GM21825 (cell line): Measurements from ENCODE around the gene SLC22A17.

Experiments
- ATAC-seq: cut with Tn5 transposase; IDR thresholded peaks from one replicate; pipeline ENCODE4 v1.9.1; 2021; ENCODE audit warnings: mild to moderate bottlenecking, moderate library complexity; ENCODE audit not compliant: unreplicated experiment

Gene SLC22A17

GRCh38 chr14:23364164-23365035 is 11.7 kb upstream of the SLC22A17 start:
- no peak for ATAC-seq

GRCh38 chr14:23362200-23362599 is 9.5 kb upstream of the SLC22A17 start:
- ATAC-seq = no peak

GRCh38 chr14:23361763-23362162 is 9.1 kb upstream of the SLC22A17 start:
- no peak for ATAC-seq

- ATAC-seq = no peak
Measured at GRCh38 chr14:23361320-23361719, 8.6 kb upstream of the SLC22A17 start.

GRCh38 chr14:23360496-23360895 is 7.8 kb upstream of the SLC22A17 start:
- ATAC-seq = no peak

- no peak for ATAC-seq
Measured at GRCh38 chr14:23359722-23360447, 7.2 kb upstream of the SLC22A17 start.

- ATAC-seq = no peak
Measured at GRCh38 chr14:23359167-23359626, 6.5 kb upstream of the SLC22A17 start.

GRCh38 chr14:23358553-23359166 is 6.0 kb upstream of the SLC22A17 start:
- no peak for ATAC-seq

- no peak for ATAC-seq
Measured at GRCh38 chr14:23358042-23358441, 5.4 kb upstream of the SLC22A17 start.

- ATAC-seq = no peak
Measured at GRCh38 chr14:23357261-23357660, 4.6 kb upstream of the SLC22A17 start.

GRCh38 chr14:23356662-23357061 is 4.0 kb upstream of the SLC22A17 start:
- ATAC-seq = no peak

- ATAC-seq = no peak
Measured at GRCh38 chr14:23355871-23356435, 3.3 kb upstream of the SLC22A17 start.

- no peak for ATAC-seq
Measured at GRCh38 chr14:23354990-23355389, 2.3 kb upstream of the SLC22A17 start.

- ATAC-seq = no peak
Measured at GRCh38 chr14:23353433-23353780, 720 bp upstream of the SLC22A17 start.

GRCh38 chr14:23351681-23352505 is 794 bp downstream of the SLC22A17 start:
- ATAC-seq = no peak

- ATAC-seq = no peak
Measured at GRCh38 chr14:23349156-23349845, 3.4 kb downstream of the SLC22A17 start.

GRCh38 chr14:23348297-23348655 is 4.4 kb downstream of the SLC22A17 start:
- ATAC-seq = no peak

GRCh38 chr14:23347406-23348296 is 5.0 kb downstream of the SLC22A17 start:
- no peak for ATAC-seq
